GM12878 (cell line): ENCODE results near the gene CNTRL. TPM values are rescaled to one million over a fixed set of nuclear protein-coding genes. Genes with fewer than 3 reads are reported as not detected.

Source experiments
- ATAC-seq: fragments of 200-7000 bp; cut with Tn5 transposase; 3 replicates; pipeline ENCODE4 v1.9.1; 2020; ENCODE audit warnings: mild to moderate bottlenecking, moderate library complexity
- BruUV-seq: library from RNA; stranded (reverse); fragments of 400-500 nt; replicated peaks from 2 replicates; lab custom pipeline; 2021; lab: Mats Ljungman, UMichigan
- CTCF ChIA-PET: fragments of 300-600 bp; sonication (Branson Sonifier 250); formaldehyde crosslinking; extraction: SDS; loops from one replicate; lab custom pipeline; 2021; ENCODE audit warnings: inconsistent platforms; lab: Yijun Ruan, JAX
- POLR2A ChIA-PET: fragments of 350-600 bp; formaldehyde crosslinking; extraction: SDS; loops from one replicate; lab custom pipeline; 2021; ENCODE audit warnings: inconsistent platforms; lab: Charles Lee
- RAD21 ChIA-PET: fragments of 300-600 bp; sonication (Branson Sonifier 250); formaldehyde crosslinking; loops from one replicate; lab custom pipeline; 2023; ENCODE audit warnings: antibody characterized with exemption; ENCODE audit not compliant: unreplicated experiment; lab: Charles Lee
- SMC1A ChIA-PET: fragments of 300-600 bp; sonication (Branson Sonifier 250); formaldehyde crosslinking; loops from one replicate; lab custom pipeline; 2023; ENCODE audit not compliant: unreplicated experiment, uncharacterized antibody; lab: Charles Lee
- DNase-seq: peaks from one replicate; pipeline ENCODE4 v3.0.0-alpha.2; 2011; ENCODE audit warnings: low read depth, low spot score
- FAIRE-seq: peaks from 3 replicates; lab custom pipeline; 2011; peaks lifted over from hg19 to GRCh38; lab: Jason Lieb, UNC
- H2AFZ ChIP-seq: 2 replicates; pipeline ENCODE4 v1.6.0; 2011; ENCODE audit warnings: low read depth, low read length, control low read depth; ENCODE audit not compliant: control insufficient read depth
- H3K27ac ChIP-seq: 2 replicates; pipeline ENCODE4 v1.5.1; 2011; ENCODE audit warnings: control low read depth; ENCODE audit not compliant: control insufficient read depth, insufficient read depth
- H3K27me3 ChIP-seq, 2 experiments: replicated peaks in 1 of 2; 2 replicates each; pipeline versions ENCODE4 v1.6.0 to v1.6.1; 2011; ENCODE audit warnings: low read length in 1 of 2; ENCODE audit not compliant: control insufficient read depth in 2 of 2, insufficient read depth in 2 of 2
- H3K36me3 ChIP-seq, 2 experiments: 2 replicates each; pipeline ENCODE4 v1.5.1; 2011; ENCODE audit warnings: low read length in 1 of 2; ENCODE audit not compliant: control insufficient read depth in 2 of 2, insufficient read depth in 2 of 2
- H3K4me1 ChIP-seq: 2 replicates; pipeline ENCODE4 v1.6.1; 2011; ENCODE audit warnings: mild to moderate bottlenecking, low read length, moderate library complexity, mixed read lengths; ENCODE audit not compliant: control insufficient read depth, insufficient read depth
- H3K4me2 ChIP-seq: 2 replicates; pipeline ENCODE4 v1.6.0; 2011; ENCODE audit warnings: control low read depth; ENCODE audit not compliant: control insufficient read depth, insufficient read depth
- H3K4me3 ChIP-seq: fragments of 200-600 bp; sonication (generic); 2 replicates; pipeline ENCODE4 v1.5.1; 2016
- H3K79me2 ChIP-seq: 2 replicates; pipeline ENCODE4 v1.6.0; 2011; ENCODE audit warnings: low read length; ENCODE audit not compliant: control insufficient read depth, insufficient read depth
- H3K9ac ChIP-seq: 2 replicates; pipeline ENCODE4 v1.8.0; 2011; ENCODE audit warnings: low read length, control low read depth, mixed read lengths; ENCODE audit not compliant: control insufficient read depth, insufficient read depth
- H3K9me3 ChIP-seq: replicated peaks from 3 replicates; pipeline ENCODE4 v1.5.1; 2011; ENCODE audit warnings: mild to moderate bottlenecking, low read length; ENCODE audit not compliant: control insufficient read depth, insufficient read depth
- H4K20me1 ChIP-seq: 2 replicates; pipeline ENCODE4 v1.6.0; 2011; ENCODE audit not compliant: control insufficient read depth, insufficient read depth
- BCL11A ChIP-seq: IDR thresholded peaks from 2 replicates; pipeline ENCODE4 v1.6.1; 2011; ENCODE audit warnings: low read depth, low read length
- CBFB ChIP-seq: IDR thresholded peaks from 2 replicates; pipeline ENCODE4 v1.6.1; 2016; ENCODE audit warnings: antibody characterized with exemption, low read depth
- CEBPZ ChIP-seq: fragments of 150-350 bp; IDR thresholded peaks from 2 replicates; pipeline ENCODE4 v1.6.1; 2016; ENCODE audit warnings: low read depth, low read length
- CHD2 ChIP-seq: IDR thresholded peaks from 2 replicates; pipeline ENCODE4 v1.6.1; 2011; ENCODE audit warnings: low read depth, low read length, improper control_type of control experiment, borderline replicate concordance
- DPF2 ChIP-seq: fragments of 450-650 bp; IDR thresholded peaks from 2 replicates; pipeline ENCODE4 v1.6.1; 2017; ENCODE audit warnings: mild to moderate bottlenecking
- FOS ChIP-seq: IDR thresholded peaks from 3 replicates; pipeline ENCODE4 v1.6.1; 2011; ENCODE audit warnings: borderline replicate concordance; ENCODE audit not compliant: insufficient read length; ENCODE audit errors: extremely low read depth
- KLF5 ChIP-seq: fragments of 450-650 bp; IDR thresholded peaks from 2 replicates; pipeline ENCODE4 v1.6.1; 2014; ENCODE audit warnings: mild to moderate bottlenecking; ENCODE audit not compliant: partially characterized antibody
- MAX ChIP-seq: IDR thresholded peaks from 2 replicates; pipeline ENCODE4 v1.6.1; 2012; ENCODE audit warnings: low read depth, low read length, improper control_type of control experiment
- MTA2 ChIP-seq: fragments of 450-650 bp; IDR thresholded peaks from 2 replicates; pipeline ENCODE4 v1.6.1; 2016; ENCODE audit warnings: low read depth, mild to moderate bottlenecking, moderate library complexity
- NKRF ChIP-seq: fragments of 450-650 bp; conservative IDR thresholded peaks from 2 replicates; pipeline ENCODE4 v1.6.1; 2017; ENCODE audit warnings: mild to moderate bottlenecking, moderate library complexity
- RELA ChIP-seq: fragments of 450-650 bp; IDR thresholded peaks from 2 replicates; pipeline ENCODE4 v1.8.0; 2014; ENCODE audit warnings: borderline replicate concordance; ENCODE audit not compliant: partially characterized antibody
- SMAD5 ChIP-seq: IDR thresholded peaks from 2 replicates; pipeline ENCODE4 v1.6.1; 2016; ENCODE audit warnings: antibody characterized with exemption, low read depth
- SMARCA5 ChIP-seq: fragments of 450-650 bp; IDR thresholded peaks from 2 replicates; pipeline ENCODE4 v1.6.1; 2017; ENCODE audit warnings: mild to moderate bottlenecking
- ZNF24 ChIP-seq: fragments of 450-650 bp; IDR thresholded peaks from 2 replicates; pipeline ENCODE4 v1.6.1; 2017; ENCODE audit warnings: antibody characterized with exemption, mild to moderate bottlenecking
- WGBS: methylation state at CpG from one replicate; pipeline ENCODE4 v1.1.6; 2016; ENCODE audit warnings: low lambda C conversion rate; ENCODE audit not compliant: insufficient replicate concordance, insufficient coverage; ENCODE audit errors: missing lambda C conversion rate; 5-methylcytosine and 5-hydroxymethylcytosine counted together
- in situ Hi-C: fragments of 300-500 bp; cut with MboI; formaldehyde crosslinking; loops from 9 replicates; pipeline ENCODE4 v1.14.3; 2018; ENCODE audit warnings: mixed read lengths
- intact Hi-C: fragments of 100-400 bp; cut with micrococcal nuclease; formaldehyde crosslinking; loops from one replicate; pipeline ENCODE4 v1.14.2; 2022; ENCODE audit not compliant: unreplicated experiment
- polyA plus RNA-seq, 11 experiments: library from polyadenylated mRNA; depleted of rRNA in 4 of 11; unstranded in 6 of 11; stranded (reverse) in 5 of 11; fragments of >200 nt; fragmentation: Nextera tagmentation in 4 of 11; fragmentation: Illumina TruSeq in 1 of 11; extraction: Ambion mirVana in 4 of 11; extraction: Trizol in 1 of 11; gene quantifications; 1 replicate in 1 of 11; 2 replicates in 10 of 11; pipeline versions ENCODE4 v1.2.1 to v1.2.3, GENCODE V29; 2011 to 2016; ENCODE audit warnings: inconsistent platforms in 2 of 11, missing spikeins in 2 of 11, low read depth in 1 of 11
- total RNA-seq, 4 experiments: library from RNA; depleted of rRNA in 3 of 4; stranded (reverse); fragments of >200 nt in 3 of 4; fragmentation: Illumina TruSeq in 1 of 4; extraction: Trizol in 1 of 4; gene quantifications; 2 replicates each; pipeline versions ENCODE4 v1.2.1 to v1.2.3, GENCODE V29; 2013 to 2021

The CNTRL gene
- total and polyA plus RNA-seq, 10 of the 15 experiments (the other 5 are each of a cell fraction or from before 2014, with no cell fraction given): 20.0 to 65.4 (median 38.8) TPM

- ChIA-PET CTCF (interaction anchor here (0.6 to 1.7 kb wide), 3 partner anchors 25 to 203 kb away, joined by 3 to 4 read pairs (median 4); no protein-coding TSS in a partner anchor), SMC1A (no interaction called here), RAD21 (no interaction called here), POLR2A (interaction anchor here (0.8 kb wide), 1 partner anchor 11 kb away, joined by 3 read pairs; no protein-coding TSS in a partner anchor)
- Histone ChIP-seq H3K27me3 (no peaks in the 10 kb centered on the region), H3K27ac (no peak overlapping the region), H3K4me3 (no peak overlapping the region), H3K79me2 (no peaks in the 10 kb centered on the region), H2AFZ (no peak overlapping the region), H3K4me2 (no peak overlapping the region), H3K36me3 (peaks cover 24 to 28% of the 10 kb centered on the region in 2 experiments), H3K9me3 (no peaks in the 10 kb centered on the region), H3K9ac (no peak overlapping the region), H3K4me1 (no peaks in the 10 kb centered on the region), H4K20me1 (no peaks in the 10 kb centered on the region)
- TF ChIP-seq CBFB: no peak
- DNase-seq (no peak), FAIRE-seq (no peak), ATAC-seq (no peak)
- in situ Hi-C loops (no loop called here), intact Hi-C loops (no loop called here)
- 96% methylated on average over 1 of the region's 1 CpG for WGBS
- BruUV-seq: no TSS peak
Measured at GRCh38 chr9:121140162-121140561, 65.4 kb downstream of the CNTRL start.

GRCh38 chr9:121141306-121141705 lies 66.6 kb downstream of the CNTRL start:
- in situ Hi-C loops: no loop called here
- no peak overlapping the region for H3K4me2 ChIP-seq
- ChIA-PET POLR2A (no interaction called here), CTCF (no interaction called here)
- no peak for FAIRE-seq
- no peak overlapping the region for H3K9ac ChIP-seq
- intact Hi-C loops: no loop called here
- no peaks in the 10 kb centered on the region for H3K9me3 ChIP-seq
- H3K4me3 ChIP-seq: no peak overlapping the region
- no peak for ATAC-seq
- TF ChIP-seq CEBPZ: no peak
- TF ChIP-seq KLF5: no peak
- no peak for TF ChIP-seq DPF2
- TF ChIP-seq MTA2: no peak
- TF ChIP-seq NKRF: no peak
- TF ChIP-seq RELA: no peak
- TF ChIP-seq BCL11A: no peak
- no peak for TF ChIP-seq FOS
- TF ChIP-seq MAX: no peak
- TF ChIP-seq SMARCA5: no peak
- TF ChIP-seq SMAD5: no peak
- no peak for TF ChIP-seq CHD2
- TF ChIP-seq ZNF24: no peak
- TF ChIP-seq, all 136 proteins: peak for 0
- Histone ChIP-seq H2AFZ (no peak overlapping the region), H3K36me3 (peaks cover 19 to 31% of the 10 kb centered on the region in 2 experiments), H3K4me1 (no peaks in the 10 kb centered on the region), H3K27ac (no peak overlapping the region), H4K20me1 (no peaks in the 10 kb centered on the region), H3K79me2 (no peaks in the 10 kb centered on the region), H3K27me3 (no peaks in the 10 kb centered on the region)
- no TSS peak for BruUV-seq
- WGBS: 96% methylated on average over 1 of the region's 1 CpG
- DNase-seq: no peak
- RAD21 ChIA-PET: no interaction called here
- SMC1A ChIA-PET: interaction anchor here (0.6 kb wide), 1 partner anchor 40 kb away, joined by 3 read pairs; no protein-coding TSS in a partner anchor
